Gastroesophageal sphincter (tissue), 3 donors: ENCODE data around the gene CD86.

Experiments used
- EP300 ChIP-seq: sonication (generic); formaldehyde crosslinking; IDR thresholded peaks from one replicate; pipeline ENCODE4 v1.6.1; 2017; ENCODE audit warnings: antibody characterized with exemption, mild to moderate bottlenecking
- POLR2A ChIP-seq, 2 donors: fragments of 450-650 bp; IDR thresholded peaks; one replicate each; pipeline ENCODE4 v1.6.1; 2017; ENCODE audit warnings: antibody characterized with exemption in 2 of 2, mild to moderate bottlenecking in 2 of 2, moderate library complexity in 1 of 2
- POLR2AphosphoS5 ChIP-seq: sonication (generic); formaldehyde crosslinking; IDR thresholded peaks from one replicate; pipeline ENCODE4 v1.6.1; 2017; ENCODE audit warnings: antibody characterized with exemption
- TF ChIP-seq, protein P1 (sequence below), 4 experiments: fragments of 200-600 bp in 2 of 4; fragments of 450-650 bp in 2 of 4; sonication (generic) in 1 of 4; IDR thresholded peaks; one replicate each; pipeline ENCODE4 v1.5.1; 2017 to 2019; ENCODE audit warnings: antibody characterized with exemption in 4 of 4, mild to moderate bottlenecking in 2 of 4, moderate library complexity in 2 of 4

DNA sequence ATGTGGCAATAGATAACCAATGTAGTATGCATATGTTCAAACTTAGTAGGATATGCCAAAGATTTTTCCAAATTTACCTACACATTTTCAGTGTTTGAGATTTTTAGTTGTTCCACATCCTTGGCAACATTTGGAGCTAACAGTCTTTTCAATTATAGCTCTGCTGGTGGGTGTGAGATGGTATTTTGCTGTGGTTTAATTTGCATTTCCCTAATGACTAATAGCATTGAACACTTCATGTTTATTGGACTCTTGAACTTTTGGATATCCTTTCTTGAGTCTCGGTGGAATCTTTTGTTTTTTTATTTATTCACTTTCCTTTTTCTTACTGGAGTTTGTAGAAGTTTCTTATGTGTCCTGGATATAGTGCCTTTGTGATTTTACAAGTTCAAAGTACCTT lies 22.1 kb upstream of the CD86 start:
- TF ChIP-seq, protein P1, sequence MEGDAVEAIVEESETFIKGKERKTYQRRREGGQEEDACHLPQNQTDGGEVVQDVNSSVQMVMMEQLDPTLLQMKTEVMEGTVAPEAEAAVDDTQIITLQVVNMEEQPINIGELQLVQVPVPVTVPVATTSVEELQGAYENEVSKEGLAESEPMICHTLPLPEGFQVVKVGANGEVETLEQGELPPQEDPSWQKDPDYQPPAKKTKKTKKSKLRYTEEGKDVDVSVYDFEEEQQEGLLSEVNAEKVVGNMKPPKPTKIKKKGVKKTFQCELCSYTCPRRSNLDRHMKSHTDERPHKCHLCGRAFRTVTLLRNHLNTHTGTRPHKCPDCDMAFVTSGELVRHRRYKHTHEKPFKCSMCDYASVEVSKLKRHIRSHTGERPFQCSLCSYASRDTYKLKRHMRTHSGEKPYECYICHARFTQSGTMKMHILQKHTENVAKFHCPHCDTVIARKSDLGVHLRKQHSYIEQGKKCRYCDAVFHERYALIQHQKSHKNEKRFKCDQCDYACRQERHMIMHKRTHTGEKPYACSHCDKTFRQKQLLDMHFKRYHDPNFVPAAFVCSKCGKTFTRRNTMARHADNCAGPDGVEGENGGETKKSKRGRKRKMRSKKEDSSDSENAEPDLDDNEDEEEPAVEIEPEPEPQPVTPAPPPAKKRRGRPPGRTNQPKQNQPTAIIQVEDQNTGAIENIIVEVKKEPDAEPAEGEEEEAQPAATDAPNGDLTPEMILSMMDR (IDR thresholded peaks at IDR 0.05) = no peak
- no peak for TF ChIP-seq POLR2AphosphoS5
- TF ChIP-seq POLR2A (IDR thresholded peaks at IDR 0.05) = no peak
- TF ChIP-seq EP300 = no peak
